Skin epidermis (tissue), 12 donors: ENCODE data around the gene CCDC141.
"Not testable (repeated sequence)": the region's sequence is repeated elsewhere in the genome, so short reads cannot be mapped to it uniquely, and the experiment has no call there.

Source experiments
- H3K27ac ChIP-seq, 21 experiments: fragments of 200-600 bp; sonication (generic) in 11 of 21; one replicate each; pipeline ENCODE4 v1.5.0; 2020; ENCODE audit warnings: mild to moderate bottlenecking in 3 of 21, inconsistent platforms in 2 of 21, moderate library complexity in 2 of 21
- H3K4me3 ChIP-seq, 7 experiments: fragments of 200-600 bp; sonication (generic) in 2 of 7; one replicate each; pipeline ENCODE4 v1.5.0; 2020; ENCODE audit warnings: inconsistent platforms in 2 of 7, mild to moderate bottlenecking in 2 of 7, moderate library complexity in 1 of 7

Gene CCDC141

GRCh38 chr2:179044500-179044899 is 5.4 kb downstream of the CCDC141 start:
- no peak overlapping the region for H3K4me3 ChIP-seq
- H3K27ac ChIP-seq: no peak overlapping the region

GRCh38 chr2:179037807-179038206 is 12.1 kb downstream of the CCDC141 start:
- peak overlapping the region in 1 of 21 experiments; percentile 37 for H3K27ac ChIP-seq
- no peak overlapping the region for H3K4me3 ChIP-seq

GRCh38 chr2:179036353-179036905 is 13.5 kb downstream of the CCDC141 start:
- Histone ChIP-seq H3K4me3 (no peak overlapping the region), H3K27ac (no peak overlapping the region)

- Histone ChIP-seq H3K27ac (peak overlapping the region in 12 of 21 experiments; percentile 33 to 92 (median 68)), H3K4me3 (no peak overlapping the region)
Observed at GRCh38 chr2:179031731-179032408, 18.1 kb downstream of the CCDC141 start.

- H3K4me3 ChIP-seq: no peak overlapping the region
- peak overlapping the region in 1 of 21 experiments; percentile 29 for H3K27ac ChIP-seq
Observed at GRCh38 chr2:179024445-179024844, 25.5 kb downstream of the CCDC141 start.

- no peak overlapping the region for H3K4me3 ChIP-seq
- peak overlapping the region in 1 of 21 experiments; percentile 24 for H3K27ac ChIP-seq
Observed at GRCh38 chr2:179022685-179023084, 27.3 kb downstream of the CCDC141 start.

- Histone ChIP-seq H3K4me3 (no peak overlapping the region), H3K27ac (no peak overlapping the region)
Observed at GRCh38 chr2:179021258-179021657, 28.7 kb downstream of the CCDC141 start.

GRCh38 chr2:179020156-179020750 is 29.7 kb downstream of the CCDC141 start:
- no peak overlapping the region for H3K27ac ChIP-seq
- H3K4me3 ChIP-seq: no peak overlapping the region

- Histone ChIP-seq H3K4me3 (no peak overlapping the region), H3K27ac (no peak overlapping the region)
Observed at GRCh38 chr2:179019260-179019659, 30.7 kb downstream of the CCDC141 start.

GRCh38 chr2:179017773-179018357 is 32.1 kb downstream of the CCDC141 start:
- Histone ChIP-seq H3K27ac (no peak overlapping the region), H3K4me3 (no peak overlapping the region)

GRCh38 chr2:179014189-179014588 is 35.7 kb downstream of the CCDC141 start:
- H3K27ac ChIP-seq, H3K4me3 ChIP-seq: not testable (repeated sequence)

GRCh38 chr2:179005976-179006375 is 44.0 kb downstream of the CCDC141 start:
- H3K4me3 ChIP-seq: no peak overlapping the region
- no peak overlapping the region for H3K27ac ChIP-seq

GRCh38 chr2:178999476-178999875 is 50.5 kb downstream of the CCDC141 start:
- Histone ChIP-seq H3K27ac (no peak overlapping the region), H3K4me3 (no peak overlapping the region)

GRCh38 chr2:178998539-178998938 is 51.4 kb downstream of the CCDC141 start:
- no peak overlapping the region for H3K27ac ChIP-seq
- H3K4me3 ChIP-seq: no peak overlapping the region

- Histone ChIP-seq H3K27ac (no peak overlapping the region), H3K4me3 (no peak overlapping the region)
Observed at GRCh38 chr2:178997477-178997876, 52.5 kb downstream of the CCDC141 start.

- no peak overlapping the region for H3K4me3 ChIP-seq
- no peak overlapping the region for H3K27ac ChIP-seq
Observed at GRCh38 chr2:178997067-178997466, 52.9 kb downstream of the CCDC141 start.

- H3K4me3 ChIP-seq: no peak overlapping the region
- no peak overlapping the region for H3K27ac ChIP-seq
Observed at GRCh38 chr2:178994264-178994663, 55.7 kb downstream of the CCDC141 start.

GRCh38 chr2:178993788-178994187 is 56.1 kb downstream of the CCDC141 start:
- Histone ChIP-seq H3K4me3 (no peak overlapping the region), H3K27ac (no peak overlapping the region)

- H3K27ac ChIP-seq, H3K4me3 ChIP-seq: not testable (repeated sequence)
Observed at GRCh38 chr2:178992719-178993118, 57.2 kb downstream of the CCDC141 start.

GRCh38 chr2:178990533-178991241 is 59.2 kb downstream of the CCDC141 start:
- Histone ChIP-seq H3K4me3 (no peak overlapping the region), H3K27ac (no peak overlapping the region)
